SKM-1 (cell line): ENCODE measurements around the gene REEP2.
A peak's percentile ranks its signal among the peaks of the same experiment; 100 is the strongest.
"Not testable (repeated sequence)": the region's sequence is repeated elsewhere in the genome, so short reads cannot be mapped to it uniquely, and the experiment has no call there.

Source experiments
- DNase-seq: peaks from one replicate; lab custom pipeline; 2025; ENCODE audit not compliant: unreplicated experiment; lab: John Stamatoyannopoulos, UW

The REEP2 gene

GRCh38 chr5:138466125-138466899 lies 27.5 kb downstream of the REEP2 start:
- DNase-seq, result no peak

- no peak for DNase-seq
Measured at GRCh38 chr5:138466900-138467710, 28.2 kb downstream of the REEP2 start.

- no peak for DNase-seq
Measured at GRCh38 chr5:138467711-138468132, 28.9 kb downstream of the REEP2 start.

DNA sequence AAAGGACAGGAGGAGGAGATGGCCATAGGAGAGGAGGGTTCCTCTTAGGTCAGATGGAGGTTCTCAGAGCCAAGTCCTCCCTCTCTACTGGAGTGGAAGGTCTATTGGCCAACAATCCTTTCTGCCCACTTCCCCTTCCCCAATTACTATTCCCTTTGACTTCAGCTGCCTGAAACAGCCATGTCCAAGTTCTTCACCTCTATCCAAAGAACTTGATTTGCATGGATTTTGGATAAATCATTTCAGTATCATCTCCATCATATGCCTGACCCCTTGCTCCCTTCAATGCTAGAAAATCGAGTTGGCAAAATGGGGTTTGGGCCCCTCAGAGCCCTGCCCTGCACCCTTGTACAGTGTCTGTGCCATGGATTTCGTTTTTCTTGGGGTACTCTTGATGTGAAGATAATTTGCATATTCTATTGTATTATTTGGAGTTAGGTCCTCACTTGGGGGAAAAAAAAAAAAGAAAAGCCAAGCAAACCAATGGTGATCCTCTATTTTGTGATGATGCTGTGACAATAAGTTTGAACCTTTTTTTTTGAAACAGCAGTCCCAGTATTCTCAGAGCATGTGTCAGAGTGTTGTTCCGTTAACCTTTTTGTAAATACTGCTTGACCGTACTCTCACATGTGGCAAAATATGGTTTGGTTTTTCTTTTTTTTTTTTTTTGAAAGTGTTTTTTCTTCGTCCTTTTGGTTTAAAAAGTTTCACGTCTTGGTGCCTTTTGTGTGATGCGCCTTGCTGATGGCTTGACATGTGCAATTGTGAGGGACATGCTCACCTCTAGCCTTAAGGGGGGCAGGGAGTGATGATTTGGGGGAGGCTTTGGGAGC lies 29.5 kb downstream of the REEP2 start:
- peak; percentile 65 for DNase-seq

DNA sequence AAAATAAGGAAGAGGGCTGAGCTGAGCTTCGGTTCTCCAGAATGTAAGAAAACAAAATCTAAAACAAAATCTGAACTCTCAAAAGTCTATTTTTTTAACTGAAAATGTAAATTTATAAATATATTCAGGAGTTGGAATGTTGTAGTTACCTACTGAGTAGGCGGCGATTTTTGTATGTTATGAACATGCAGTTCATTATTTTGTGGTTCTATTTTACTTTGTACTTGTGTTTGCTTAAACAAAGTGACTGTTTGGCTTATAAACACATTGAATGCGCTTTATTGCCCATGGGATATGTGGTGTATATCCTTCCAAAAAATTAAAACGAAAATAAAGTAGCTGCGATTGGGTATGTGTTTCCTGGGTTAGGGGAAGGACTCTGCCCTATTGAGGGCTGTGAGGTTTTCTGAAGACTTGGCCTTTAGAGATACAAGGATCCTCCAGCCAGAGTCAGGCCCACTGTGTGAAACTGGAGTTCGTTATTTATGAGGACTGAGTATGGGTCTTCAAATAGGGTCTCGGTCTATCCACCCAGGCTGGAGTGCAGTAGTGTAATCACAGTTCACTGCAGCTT lies 30.2 kb downstream of the REEP2 start:
- no peak for DNase-seq

- no peak for DNase-seq
Measured at GRCh38 chr5:138469540-138470321, 30.9 kb downstream of the REEP2 start.

DNA sequence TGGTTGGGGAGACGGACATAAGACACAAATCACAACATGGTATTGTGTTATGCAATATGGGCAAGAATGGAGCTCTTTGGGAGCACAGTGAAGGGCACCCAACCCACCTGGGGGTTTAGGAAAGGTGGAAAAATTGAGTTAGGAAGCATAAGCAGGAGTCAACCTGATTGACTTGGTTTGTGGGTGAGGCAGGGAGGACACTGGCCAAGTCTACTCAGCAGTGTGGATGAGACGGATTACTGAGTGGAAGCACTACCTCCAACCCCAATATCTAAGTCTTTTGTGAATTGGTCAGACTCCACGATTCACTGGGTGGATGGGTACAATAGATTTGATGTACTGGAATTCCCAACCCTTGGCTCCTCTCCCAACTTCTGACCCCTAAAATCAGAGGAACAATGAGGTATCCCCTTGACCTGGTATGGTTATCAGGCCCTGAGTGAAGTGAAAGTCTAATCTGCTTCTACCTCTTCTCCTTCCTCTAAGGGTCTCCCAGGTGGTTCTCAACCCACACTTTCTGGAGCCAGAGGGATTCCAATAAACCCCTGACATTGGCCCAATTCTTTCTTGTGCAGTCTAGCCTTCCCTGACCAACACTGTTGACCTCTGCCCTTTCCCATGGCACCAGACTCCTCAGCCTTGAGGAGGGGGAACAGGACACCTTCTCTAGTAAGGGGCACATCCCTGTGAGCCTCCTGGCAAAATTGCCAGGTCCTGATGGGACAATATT lies 31.6 kb downstream of the REEP2 start:
- no peak for DNase-seq

DNA sequence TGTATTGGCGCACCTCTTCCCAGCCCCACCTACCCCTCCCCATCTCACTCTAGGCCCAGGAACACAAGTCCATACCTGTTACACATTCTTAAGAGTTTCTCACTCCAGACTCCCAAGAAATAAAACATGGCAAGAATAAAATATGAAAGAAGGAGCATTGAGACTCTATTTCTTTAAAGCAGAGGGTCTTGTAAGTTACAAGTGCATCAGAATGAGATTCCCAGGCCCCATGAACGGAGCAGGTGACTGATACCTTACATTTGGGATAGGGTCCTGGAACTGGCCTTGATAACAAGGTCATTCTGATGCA lies 32.1 kb downstream of the REEP2 start:
- DNase-seq, result no peak

DNA sequence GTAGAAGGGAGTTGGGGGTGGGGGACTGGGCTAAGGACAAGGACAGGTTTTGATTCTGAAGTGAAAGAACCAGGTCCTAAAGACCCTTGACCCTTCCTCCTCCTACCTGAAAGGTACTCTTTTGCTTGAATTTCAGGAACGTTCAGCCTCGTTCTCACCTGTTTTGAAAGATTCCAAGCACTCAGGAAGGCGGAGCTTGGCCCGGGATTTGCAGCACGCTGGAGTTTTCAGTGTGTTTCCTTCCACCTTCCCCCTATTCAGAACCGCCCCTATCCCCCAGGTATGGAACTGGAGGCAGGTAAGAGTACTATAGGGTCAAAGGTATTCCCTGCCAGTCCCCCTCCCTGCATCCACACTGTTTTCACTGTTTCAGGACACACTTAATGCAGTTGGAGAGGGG lies 33.5 kb downstream of the REEP2 start:
- DNase-seq, result no peak

GRCh38 chr5:138473151-138473550 lies 34.3 kb downstream of the REEP2 start:
- not testable (repeated sequence) for DNase-seq

DNA sequence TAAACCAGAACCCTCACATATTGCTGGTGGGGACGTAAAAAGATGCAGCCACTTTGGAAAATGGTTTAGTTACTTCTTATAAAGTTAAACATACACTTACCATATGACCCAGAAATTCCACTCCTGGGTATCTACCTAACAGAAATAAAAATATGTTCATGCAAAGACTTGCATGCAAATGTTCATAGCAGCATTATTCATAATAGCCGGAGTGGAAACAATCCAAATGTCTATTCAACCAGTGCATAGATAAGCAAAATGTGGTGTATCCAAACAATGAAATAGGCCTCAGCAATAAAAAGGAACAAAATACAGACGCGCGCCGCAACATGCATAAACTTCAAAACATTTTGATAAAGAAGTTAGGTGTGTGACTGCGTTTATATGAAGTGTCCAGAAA lies 38.1 kb downstream of the REEP2 start:
- DNase-seq, result no peak

GRCh38 chr5:138482638-138483037 lies 43.8 kb downstream of the REEP2 start:
- DNase-seq, result no peak

DNA sequence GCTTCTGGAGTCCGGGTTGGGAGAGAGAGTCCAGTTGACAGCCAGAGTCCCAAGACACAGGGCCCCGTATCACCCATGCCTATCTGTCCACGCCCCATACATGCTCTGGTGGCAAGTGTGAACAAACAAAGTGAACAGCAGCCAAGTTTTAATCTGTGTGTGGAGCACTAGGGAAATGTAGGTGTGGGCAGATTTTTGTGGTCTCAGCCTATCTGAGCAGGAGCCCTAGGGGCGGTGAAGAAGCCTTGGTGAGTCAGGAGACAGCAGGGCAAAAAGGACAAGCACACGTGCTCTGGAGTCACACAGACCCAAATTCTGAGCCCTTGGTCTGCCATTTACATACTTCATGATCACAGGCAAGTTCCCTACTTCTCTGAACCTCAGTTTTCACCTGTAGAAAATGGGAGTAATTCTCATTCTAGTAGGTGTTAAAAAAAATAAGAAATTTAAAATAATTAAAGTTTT lies 49.7 kb downstream of the REEP2 start:
- DNase-seq, result no peak

DNA sequence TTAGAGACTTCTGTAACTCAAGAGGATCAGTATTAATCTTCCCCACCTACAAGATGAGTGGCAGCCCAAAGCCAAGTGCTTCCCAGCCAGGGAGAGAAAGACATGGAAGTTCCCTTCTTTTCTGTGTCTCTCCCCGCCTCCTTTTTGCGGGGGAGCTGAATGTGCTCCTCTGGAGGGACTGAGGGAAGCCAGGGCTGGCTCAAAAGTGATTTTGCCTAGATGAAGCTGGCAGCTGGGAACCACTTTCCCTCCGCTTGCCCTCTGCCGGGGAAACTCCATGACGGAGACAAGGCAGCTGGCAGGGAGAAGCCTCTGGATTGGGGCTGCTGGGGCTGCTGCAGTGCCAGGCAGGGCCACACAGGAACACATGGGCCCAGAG lies 50.8 kb downstream of the REEP2 start:
- no peak for DNase-seq

DNA sequence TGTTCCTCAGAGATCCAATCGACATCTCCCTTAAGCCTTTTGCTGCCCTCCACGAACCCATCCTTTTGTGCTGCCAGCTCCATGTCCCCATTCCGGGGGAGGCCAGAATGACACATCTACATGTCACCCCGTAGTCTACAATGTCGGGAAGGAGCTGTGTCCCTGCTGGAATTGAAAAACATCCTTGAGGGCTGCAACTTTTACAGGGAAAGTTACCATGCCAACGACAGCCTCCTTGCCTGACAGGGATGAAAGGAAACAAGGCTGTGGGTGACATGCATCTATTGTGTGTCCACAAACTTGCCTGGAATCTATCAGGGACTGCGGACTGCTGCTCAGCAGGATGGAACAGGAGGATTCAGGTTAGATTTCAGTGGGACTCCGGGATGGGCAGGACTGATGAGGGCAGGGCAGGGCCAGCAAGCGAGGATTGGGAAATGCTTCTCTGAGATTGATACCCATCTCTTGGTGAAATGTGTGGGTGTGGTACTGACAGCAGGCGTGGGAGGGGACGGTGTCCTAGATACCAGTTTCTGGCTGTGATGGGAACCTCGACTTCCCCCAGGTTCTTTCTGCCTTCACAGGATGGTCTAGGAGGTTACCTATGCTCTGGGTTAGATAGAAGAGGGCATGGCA lies 51.9 kb downstream of the REEP2 start:
- DNase-seq, result no peak

- no peak for DNase-seq
Measured at GRCh38 chr5:138491284-138491648, 52.4 kb downstream of the REEP2 start.

DNA sequence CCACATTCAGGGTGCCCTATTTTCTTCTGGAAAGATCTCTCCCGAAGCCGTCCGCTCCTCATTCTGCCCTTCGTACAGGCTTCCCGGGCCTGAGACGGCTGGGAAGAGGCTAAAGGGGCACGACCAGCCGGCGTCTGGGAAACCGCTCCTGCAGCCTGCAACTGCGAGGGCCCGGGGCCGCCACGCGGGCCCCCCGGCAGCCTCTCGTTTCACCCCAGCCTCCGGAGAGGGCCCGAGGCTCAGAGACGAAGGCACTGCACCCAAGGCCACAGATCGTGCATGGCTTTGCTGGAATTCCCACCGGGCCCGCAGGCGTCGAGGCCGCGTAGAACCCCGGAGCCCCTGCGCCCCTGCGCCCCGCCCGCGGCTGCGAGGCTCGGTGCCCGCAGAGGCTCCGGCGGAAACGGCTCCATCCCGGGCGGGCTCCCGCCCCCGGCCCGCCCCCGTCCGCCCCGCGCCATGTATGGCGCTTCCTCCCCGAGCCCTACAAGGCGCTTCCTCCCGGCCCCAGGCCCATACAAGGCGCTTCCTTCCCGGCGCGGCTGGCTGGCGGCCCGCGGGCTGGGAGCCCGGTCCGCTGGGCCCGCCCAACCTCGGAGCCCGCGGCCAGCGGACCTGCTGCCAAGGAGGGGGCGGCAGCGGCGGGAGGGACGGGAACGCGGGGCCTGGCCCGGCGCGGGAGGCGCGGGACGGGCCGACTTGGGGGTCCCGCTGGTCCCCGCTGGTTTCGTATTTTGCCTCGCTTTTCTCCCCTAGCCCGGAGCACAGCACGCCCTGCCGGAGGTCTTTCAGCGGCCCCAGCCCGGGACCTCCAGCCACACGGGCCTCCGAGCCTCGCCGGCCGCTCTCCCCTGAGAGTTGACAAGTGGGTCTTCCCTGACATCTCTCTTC lies 53.1 kb downstream of the REEP2 start:
- DNase-seq, result peak; percentile 62

GRCh38 chr5:138492560-138493045 lies 53.7 kb downstream of the REEP2 start:
- DNase-seq, result no peak
